Central memory CD8-positive, alpha-beta T cell (primary cell): ENCODE measurements around the gene CLTC.
A peak's percentile ranks its signal among the peaks of the same experiment; 100 is the strongest.

Experiments used
- ATAC-seq: fragments of 150-1000 bp; cut with Tn5 transposase; replicated peaks from 2 replicates; pipeline ENCODE4 v1.10.0; 2022; ENCODE audit warnings: mild to moderate bottlenecking, moderate FRiP score, moderate number of reproducible peaks; ENCODE audit not compliant: poor library complexity, severe bottlenecking; ENCODE audit errors: extremely low read depth
- DNase-seq, 2 donors: peaks; one replicate each; pipeline ENCODE4 v3.0.0; 2021; ENCODE audit warnings: low spot score in 2 of 2
- H3K27ac Mint-ChIP-seq: one replicate; pipeline ENCODE4 v1.8.0; 2022; ENCODE audit warnings: low read depth, mild to moderate bottlenecking, moderate library complexity, mixed read lengths
- H3K27me3 Mint-ChIP-seq: one replicate; pipeline ENCODE4 v1.8.0; 2022; ENCODE audit warnings: mixed read lengths
- H3K36me3 Mint-ChIP-seq: one replicate; pipeline ENCODE4 v1.8.0; 2022; ENCODE audit warnings: mild to moderate bottlenecking, moderate library complexity, mixed read lengths; ENCODE audit not compliant: insufficient read depth
- H3K4me1 Mint-ChIP-seq: one replicate; pipeline ENCODE4 v1.8.0; 2022; ENCODE audit warnings: mixed read lengths
- H3K4me3 Mint-ChIP-seq: one replicate; pipeline ENCODE4 v1.8.0; 2022; ENCODE audit warnings: mild to moderate bottlenecking, moderate library complexity, mixed read lengths
- H3K9me3 Mint-ChIP-seq: one replicate; pipeline ENCODE4 v1.8.0; 2022; ENCODE audit warnings: mixed read lengths

Gene CLTC

GRCh38 chr17:59723041-59723440, 103.3 kb downstream of the CLTC start:
- peaks cover 37% of the 10 kb centered on the region for H3K4me1 Mint-ChIP-seq

GRCh38 chr17:59723607-59724006, 103.9 kb downstream of the CLTC start:
- peak overlapping the region; percentile 13 for H3K27ac Mint-ChIP-seq
- ATAC-seq (no peak), DNase-seq (no peak)
- peaks cover 33% of the 10 kb centered on the region for H3K4me1 Mint-ChIP-seq
- H3K4me3 Mint-ChIP-seq, result no peak overlapping the region
- H3K9me3 Mint-ChIP-seq, result no peaks in the 10 kb centered on the region
- H3K27me3 Mint-ChIP-seq, result no peaks in the 10 kb centered on the region
- peaks cover 3% of the 10 kb centered on the region for H3K36me3 Mint-ChIP-seq

More at GRCh38 chr17:59723041-59723440, 103.3 kb downstream of the CLTC start:
- no peak for ATAC-seq
- DNase-seq, result no peak
- no peaks in the 10 kb centered on the region for H3K27me3 Mint-ChIP-seq
- no peak overlapping the region for H3K4me3 Mint-ChIP-seq
- H3K36me3 Mint-ChIP-seq, result peaks cover 6% of the 10 kb centered on the region
- H3K27ac Mint-ChIP-seq, result peak overlapping the region; percentile 13
- no peaks in the 10 kb centered on the region for H3K9me3 Mint-ChIP-seq

GRCh38 chr17:59725691-59726090, 106.0 kb downstream of the CLTC start:
- H3K4me3 Mint-ChIP-seq, result no peak overlapping the region

GRCh38 chr17:59727817-59728533, 108.3 kb downstream of the CLTC start:
- H3K27ac Mint-ChIP-seq, result peak overlapping the region; percentile 26
- H3K4me3 Mint-ChIP-seq, result no peak overlapping the region
- H3K36me3 Mint-ChIP-seq, result peaks cover 10% of the 10 kb centered on the region
- no peak for ATAC-seq
- no peaks in the 10 kb centered on the region for H3K9me3 Mint-ChIP-seq
- DNase-seq, result no peak
- no peaks in the 10 kb centered on the region for H3K27me3 Mint-ChIP-seq
- peaks cover 13% of the 10 kb centered on the region for H3K4me1 Mint-ChIP-seq

More at GRCh38 chr17:59725691-59726090, 106.0 kb downstream of the CLTC start:
- DNase-seq (no peak), ATAC-seq (no peak)
- Mint-ChIP-seq H3K36me3 (peaks cover 2% of the 10 kb centered on the region), H3K27ac (no peak overlapping the region), H3K9me3 (no peaks in the 10 kb centered on the region), H3K4me1 (peaks cover 18% of the 10 kb centered on the region), H3K27me3 (no peaks in the 10 kb centered on the region)

DNA sequence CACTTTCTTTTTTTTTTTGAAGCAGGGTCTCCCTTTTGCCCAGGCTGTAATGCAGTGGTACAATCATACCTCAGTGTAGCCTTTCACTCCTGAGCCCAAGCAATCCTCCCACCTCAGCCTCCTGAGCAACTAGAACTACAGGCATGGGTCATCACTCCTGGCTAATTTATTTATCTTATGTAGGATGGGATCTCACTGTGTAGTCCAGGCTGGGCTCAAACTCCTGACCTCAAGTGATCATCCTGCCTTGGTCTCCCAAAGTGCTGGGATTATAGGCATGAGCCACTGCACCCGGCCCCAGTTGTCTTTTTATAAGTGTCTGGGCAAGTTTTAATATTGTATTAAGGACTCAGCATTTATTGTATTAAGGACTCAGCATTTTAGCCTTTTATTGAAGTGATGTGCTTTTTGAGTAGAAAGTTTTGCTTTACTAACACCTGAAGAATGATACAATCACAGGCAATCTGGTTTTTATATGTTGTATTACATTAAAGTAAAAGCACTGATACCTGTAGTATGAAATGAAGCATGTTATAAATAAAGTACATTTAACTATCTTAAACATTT, 110.7 kb downstream of the CLTC start:
- ATAC-seq (no peak), DNase-seq (no peak)
- no peaks in the 10 kb centered on the region for H3K27me3 Mint-ChIP-seq
- no peak overlapping the region for H3K4me3 Mint-ChIP-seq
- H3K4me1 Mint-ChIP-seq, result peaks cover 5% of the 10 kb centered on the region
- no peaks in the 10 kb centered on the region for H3K9me3 Mint-ChIP-seq
- H3K36me3 Mint-ChIP-seq, result peaks cover 16% of the 10 kb centered on the region
- peak overlapping the region; percentile 16 for H3K27ac Mint-ChIP-seq

- no peak for DNase-seq
- ATAC-seq, result no peak
- no peaks in the 10 kb centered on the region for H3K9me3 Mint-ChIP-seq
- no peak overlapping the region for H3K4me3 Mint-ChIP-seq
- peaks cover 5% of the 10 kb centered on the region for H3K4me1 Mint-ChIP-seq
- no peak overlapping the region for H3K27ac Mint-ChIP-seq
- no peaks in the 10 kb centered on the region for H3K27me3 Mint-ChIP-seq
- peaks cover 19% of the 10 kb centered on the region for H3K36me3 Mint-ChIP-seq
These were observed 114.0 kb downstream of the CLTC start for GRCh38 chr17:59733697-59734096.

- peaks cover 5% of the 10 kb centered on the region for H3K4me1 Mint-ChIP-seq
- DNase-seq, result no peak
- H3K27ac Mint-ChIP-seq, result no peak overlapping the region
- no peak overlapping the region for H3K4me3 Mint-ChIP-seq
- no peak for ATAC-seq
- H3K9me3 Mint-ChIP-seq, result no peaks in the 10 kb centered on the region
- H3K27me3 Mint-ChIP-seq, result no peaks in the 10 kb centered on the region
- peaks cover 21% of the 10 kb centered on the region for H3K36me3 Mint-ChIP-seq
These were observed 114.5 kb downstream of the CLTC start for GRCh38 chr17:59734226-59734625.

DNA sequence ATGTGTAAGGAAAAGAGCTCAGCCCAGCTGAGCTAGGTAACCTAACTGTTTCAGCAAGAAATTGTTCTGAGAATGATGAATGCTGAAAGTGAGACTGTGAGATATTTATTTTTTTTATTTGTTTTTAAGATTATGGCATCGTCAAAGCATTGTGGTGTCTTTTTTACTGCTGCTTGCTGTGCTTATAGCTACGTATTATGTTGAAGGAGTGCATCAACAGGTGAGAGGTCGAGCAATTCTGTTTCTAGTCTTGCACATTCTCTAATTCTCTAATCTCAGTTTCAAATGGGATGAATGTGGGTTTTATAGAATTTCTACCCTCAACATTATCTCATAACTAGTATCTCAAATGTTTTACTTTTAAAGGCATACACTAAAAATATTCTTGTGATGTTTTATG, 117.6 kb downstream of the CLTC start:
- Mint-ChIP-seq H3K4me3 (no peak overlapping the region), H3K9me3 (no peaks in the 10 kb centered on the region), H3K36me3 (peaks cover 23% of the 10 kb centered on the region), H3K27me3 (no peaks in the 10 kb centered on the region), H3K4me1 (no peaks in the 10 kb centered on the region), H3K27ac (no peak overlapping the region)
- DNase-seq (no peak), ATAC-seq (no peak)

- no peak for ATAC-seq
- H3K36me3 Mint-ChIP-seq, result peaks cover 13% of the 10 kb centered on the region
These were observed 124.1 kb downstream of the CLTC start for GRCh38 chr17:59743842-59744241.

DNA sequence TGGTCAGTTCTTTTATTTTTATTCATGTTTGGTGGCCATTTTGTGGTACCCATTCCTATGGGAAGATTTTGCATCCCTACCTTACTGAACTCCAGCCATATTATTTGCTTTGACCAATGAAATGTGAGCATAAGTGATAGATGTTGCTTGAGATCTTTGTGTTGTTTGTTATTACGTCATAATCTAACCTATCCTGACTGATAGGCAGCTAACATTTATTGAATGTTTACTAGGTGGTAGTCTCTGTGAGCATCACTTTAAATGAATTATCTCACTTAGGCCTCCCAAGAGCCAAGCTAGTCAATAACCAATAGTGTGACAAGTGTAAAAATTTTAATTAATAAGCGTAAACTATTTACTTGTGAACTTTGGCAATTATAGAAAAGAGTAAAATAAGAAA, 125.3 kb downstream of the CLTC start:
- no peak for ATAC-seq
- Mint-ChIP-seq H3K9me3 (no peaks in the 10 kb centered on the region), H3K4me1 (no peaks in the 10 kb centered on the region), H3K27ac (no peak overlapping the region), H3K4me3 (no peak overlapping the region), H3K36me3 (peaks cover 10% of the 10 kb centered on the region), H3K27me3 (no peaks in the 10 kb centered on the region)
- DNase-seq, result no peak

More at GRCh38 chr17:59743842-59744241, 124.1 kb downstream of the CLTC start:
- DNase-seq, result no peak
- H3K9me3 Mint-ChIP-seq, result no peaks in the 10 kb centered on the region
- no peak overlapping the region for H3K27ac Mint-ChIP-seq
- H3K4me1 Mint-ChIP-seq, result no peaks in the 10 kb centered on the region
- H3K4me3 Mint-ChIP-seq, result no peak overlapping the region
- H3K27me3 Mint-ChIP-seq, result no peaks in the 10 kb centered on the region
